Measurements from ENCODE around the gene FMN2. TPM values are rescaled to one million over a fixed set of nuclear protein-coding genes. Genes with fewer than 3 reads are reported as not detected.

The FMN2 gene
- total and polyA plus RNA-seq, 3 donors from 2014 or later, result 3.8 to 8.3 (median 4.3) TPM

DNA sequence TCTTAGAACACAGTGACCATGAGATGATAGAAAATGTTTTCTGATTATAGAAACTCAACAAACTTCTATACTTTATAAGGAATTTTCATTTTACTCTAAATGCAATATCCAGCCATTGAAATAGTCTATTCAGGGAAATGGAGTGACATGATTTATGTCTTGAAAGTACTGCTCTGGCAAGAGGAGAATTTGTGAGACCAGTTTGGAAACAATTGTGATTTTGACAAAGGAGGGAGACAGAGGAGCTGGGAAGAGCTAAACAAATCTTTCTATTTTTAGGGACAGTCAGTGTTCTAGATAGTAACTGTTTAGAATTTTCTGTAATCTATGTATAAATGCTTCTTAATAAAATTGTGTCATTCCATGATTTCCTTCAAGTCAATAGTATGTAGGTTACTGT is 252.3 kb downstream of the FMN2 start:
- no peaks in the 10 kb centered on the region for H3K27me3 ChIP-seq
- H3K4me3 ChIP-seq, result no peak overlapping the region
- H3K9me3 ChIP-seq, result no peaks in the 10 kb centered on the region
- intact Hi-C loops (cut with DNase I; ENCODE audit: low total_unique reads), result no loop called here
- no peaks in the 10 kb centered on the region for H3K36me3 ChIP-seq (ENCODE audit: low read depth, missing control alignments)
- H3K4me1 ChIP-seq, result no peaks in the 10 kb centered on the region
- TF ChIP-seq, protein P1, sequence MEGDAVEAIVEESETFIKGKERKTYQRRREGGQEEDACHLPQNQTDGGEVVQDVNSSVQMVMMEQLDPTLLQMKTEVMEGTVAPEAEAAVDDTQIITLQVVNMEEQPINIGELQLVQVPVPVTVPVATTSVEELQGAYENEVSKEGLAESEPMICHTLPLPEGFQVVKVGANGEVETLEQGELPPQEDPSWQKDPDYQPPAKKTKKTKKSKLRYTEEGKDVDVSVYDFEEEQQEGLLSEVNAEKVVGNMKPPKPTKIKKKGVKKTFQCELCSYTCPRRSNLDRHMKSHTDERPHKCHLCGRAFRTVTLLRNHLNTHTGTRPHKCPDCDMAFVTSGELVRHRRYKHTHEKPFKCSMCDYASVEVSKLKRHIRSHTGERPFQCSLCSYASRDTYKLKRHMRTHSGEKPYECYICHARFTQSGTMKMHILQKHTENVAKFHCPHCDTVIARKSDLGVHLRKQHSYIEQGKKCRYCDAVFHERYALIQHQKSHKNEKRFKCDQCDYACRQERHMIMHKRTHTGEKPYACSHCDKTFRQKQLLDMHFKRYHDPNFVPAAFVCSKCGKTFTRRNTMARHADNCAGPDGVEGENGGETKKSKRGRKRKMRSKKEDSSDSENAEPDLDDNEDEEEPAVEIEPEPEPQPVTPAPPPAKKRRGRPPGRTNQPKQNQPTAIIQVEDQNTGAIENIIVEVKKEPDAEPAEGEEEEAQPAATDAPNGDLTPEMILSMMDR (IDR thresholded peaks at IDR 0.05), result no peak
- no peak for TF ChIP-seq POLR2A (IDR thresholded peaks at IDR 0.05)
- no peak for DNase-seq
- no peak overlapping the region for H3K27ac ChIP-seq

DNA sequence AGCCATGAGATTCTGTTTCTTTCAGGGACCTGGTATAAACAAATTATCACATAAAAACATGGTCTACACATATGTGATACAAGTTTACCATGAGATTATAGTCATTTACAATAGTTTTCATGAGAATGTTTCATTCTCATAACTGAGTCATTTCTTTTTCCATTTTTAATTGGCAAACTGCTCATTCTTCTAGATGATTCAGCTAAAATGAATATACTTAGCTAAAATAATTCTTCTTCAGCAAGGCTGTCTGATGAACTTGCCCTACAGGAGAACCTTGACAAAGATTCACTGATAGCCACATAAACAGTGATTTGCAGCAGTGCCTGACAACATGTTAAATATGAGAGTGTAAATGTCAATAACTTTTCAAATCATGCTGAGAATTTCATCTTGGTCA is 253.2 kb downstream of the FMN2 start:
- intact Hi-C loops (cut with DNase I; ENCODE audit: low total_unique reads), result no loop called here
- TF ChIP-seq POLR2A (IDR thresholded peaks at IDR 0.05), result no peak
- TF ChIP-seq, protein P1 (IDR thresholded peaks at IDR 0.05), result no peak
- Histone ChIP-seq H3K4me3 (no peak overlapping the region), H3K9me3 (no peaks in the 10 kb centered on the region), H3K36me3 (ENCODE audit: low read depth, missing control alignments) (no peaks in the 10 kb centered on the region), H3K27ac (no peak overlapping the region), H3K4me1 (no peaks in the 10 kb centered on the region), H3K27me3 (no peaks in the 10 kb centered on the region)
- DNase-seq, result no peak

DNA sequence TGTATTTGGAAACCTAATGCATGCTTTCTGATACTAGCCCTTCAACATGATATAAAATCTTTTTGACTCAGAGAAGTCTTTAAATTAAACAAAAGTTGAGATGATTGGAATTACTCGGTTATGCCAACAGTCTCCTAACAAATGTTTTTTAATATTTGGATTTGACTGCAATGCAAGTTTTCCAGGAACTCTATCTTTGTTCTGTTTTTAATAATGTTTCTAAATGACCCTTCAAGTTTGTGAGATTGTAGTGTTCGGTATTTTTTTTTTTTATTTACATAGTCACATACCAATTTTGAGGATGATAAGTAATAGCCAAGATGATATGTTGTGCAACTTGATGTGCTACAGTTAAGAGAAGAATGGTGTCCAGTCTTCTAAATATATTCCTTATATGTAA is 258.0 kb downstream of the FMN2 start:
- no peaks in the 10 kb centered on the region for H3K27me3 ChIP-seq
- no peak overlapping the region for H3K27ac ChIP-seq
- intact Hi-C loops (cut with DNase I; ENCODE audit: low total_unique reads), result no loop called here
- no peak overlapping the region for H3K4me3 ChIP-seq
- WGBS, 2 donors, result 85 to 87% methylated on average over 2 of the region's 2 CpGs
- TF ChIP-seq, protein P1 (IDR thresholded peaks at IDR 0.05), result no peak
- TF ChIP-seq POLR2A (IDR thresholded peaks at IDR 0.05), result no peak
- no peaks in the 10 kb centered on the region for H3K36me3 ChIP-seq (ENCODE audit: low read depth, missing control alignments)
- no peak for DNase-seq
- no peaks in the 10 kb centered on the region for H3K9me3 ChIP-seq
- H3K4me1 ChIP-seq, result no peaks in the 10 kb centered on the region

DNA sequence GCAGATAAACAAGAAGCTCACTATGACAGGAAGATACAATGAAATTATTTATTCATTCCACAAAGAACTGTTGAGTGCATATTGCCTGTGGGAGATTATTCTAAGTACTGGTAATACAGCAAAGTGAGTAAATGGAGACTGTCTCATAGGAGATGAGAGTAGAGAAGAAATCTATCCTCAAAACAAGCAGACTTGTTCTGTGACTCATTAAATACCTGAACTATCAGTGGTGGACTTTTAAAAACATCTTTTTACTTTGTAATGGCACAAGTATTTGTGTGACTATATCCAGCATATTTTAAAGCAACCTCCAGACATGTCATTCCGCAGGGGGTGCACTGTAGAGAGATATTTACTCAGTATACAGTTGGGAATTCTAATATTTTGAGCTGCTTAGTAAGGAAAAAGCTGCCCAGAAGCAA is 259.2 kb downstream of the FMN2 start:
- DNase-seq, result no peak
- Histone ChIP-seq H3K4me1 (no peaks in the 10 kb centered on the region), H3K27ac (no peak overlapping the region), H3K4me3 (no peak overlapping the region), H3K27me3 (no peaks in the 10 kb centered on the region), H3K36me3 (ENCODE audit: low read depth, missing control alignments) (no peaks in the 10 kb centered on the region), H3K9me3 (no peaks in the 10 kb centered on the region)
- TF ChIP-seq, protein P1 (IDR thresholded peaks at IDR 0.05), result no peak
- TF ChIP-seq POLR2A (IDR thresholded peaks at IDR 0.05), result no peak
- intact Hi-C loops (cut with DNase I; ENCODE audit: low total_unique reads), result no loop called here
- 78 to 93% methylated on average over 1 of the region's 1 CpG for WGBS, 2 donors

DNA sequence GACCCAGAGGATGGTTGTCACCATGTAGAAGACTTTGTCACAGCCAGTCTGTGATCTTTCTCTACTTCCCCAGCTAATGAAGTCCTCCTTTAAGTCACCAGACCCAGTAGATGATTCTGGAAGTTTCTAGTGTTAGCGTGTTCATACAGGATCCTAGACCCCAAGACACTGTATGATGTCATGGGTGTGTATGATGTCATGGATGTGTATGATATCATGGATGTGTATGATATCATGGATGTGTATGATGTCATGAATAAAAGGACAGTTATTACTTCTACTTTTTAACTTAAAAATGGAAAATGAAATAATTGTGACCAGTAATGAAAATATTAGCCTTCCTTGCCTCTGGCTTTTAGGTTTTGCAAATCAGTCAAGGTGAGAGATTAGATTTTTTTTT is 260.0 kb downstream of the FMN2 start:
- H3K9me3 ChIP-seq, result no peaks in the 10 kb centered on the region
- H3K27me3 ChIP-seq, result no peaks in the 10 kb centered on the region
- DNase-seq, result no peak
- TF ChIP-seq, protein P1 (IDR thresholded peaks at IDR 0.05), result no peak
- TF ChIP-seq POLR2A (IDR thresholded peaks at IDR 0.05), result no peak
- H3K4me1 ChIP-seq, result no peaks in the 10 kb centered on the region
- 86 to 92% methylated on average over 1 of the region's 1 CpG for WGBS, 2 donors
- intact Hi-C loops (cut with DNase I; ENCODE audit: low total_unique reads), result no loop called here
- H3K36me3 ChIP-seq (ENCODE audit: low read depth, missing control alignments), result no peaks in the 10 kb centered on the region
- no peak overlapping the region for H3K4me3 ChIP-seq
- no peak overlapping the region for H3K27ac ChIP-seq
